Effector memory CD4-positive, alpha-beta T cell (primary cell): ENCODE results near the gene ZNF70.
A peak's percentile ranks its signal among the peaks of the same experiment; 100 is the strongest.

Source experiments
- DNase-seq, 3 donors: peaks; one replicate each; pipeline ENCODE4 v3.0.0-alpha.2; 2020
- H3K27ac ChIP-seq: 2 replicates; pipeline ENCODE4 v1.7.0; 2013; ENCODE audit warnings: mild to moderate bottlenecking, low read length, moderate library complexity; ENCODE audit not compliant: insufficient read depth, poor library complexity, severe bottlenecking
- H3K27me3 ChIP-seq: replicated peaks from 2 replicates; pipeline ENCODE4 v1.7.0; 2013; ENCODE audit warnings: mild to moderate bottlenecking, low read length; ENCODE audit not compliant: insufficient read depth, control insufficient read depth, poor library complexity, severe bottlenecking
- H3K36me3 ChIP-seq: 2 replicates; pipeline ENCODE4 v1.7.0; 2013; ENCODE audit warnings: mild to moderate bottlenecking, low read length, moderate library complexity; ENCODE audit not compliant: control insufficient read depth, insufficient read depth
- H3K4me1 ChIP-seq: 2 replicates; pipeline ENCODE4 v1.7.0; 2013; ENCODE audit warnings: low read length, mild to moderate bottlenecking; ENCODE audit not compliant: control insufficient read depth, insufficient read depth, poor library complexity, severe bottlenecking
- H3K4me3 ChIP-seq: 2 replicates; pipeline ENCODE4 v1.7.0; 2013; ENCODE audit warnings: low read length, low read depth, mild to moderate bottlenecking; ENCODE audit not compliant: insufficient read depth, poor library complexity, severe bottlenecking
- H3K9me3 ChIP-seq: 2 replicates; pipeline ENCODE4 v1.7.0; 2013; ENCODE audit warnings: mild to moderate bottlenecking, low read length, moderate library complexity; ENCODE audit not compliant: control insufficient read depth

The ZNF70 gene

DNA sequence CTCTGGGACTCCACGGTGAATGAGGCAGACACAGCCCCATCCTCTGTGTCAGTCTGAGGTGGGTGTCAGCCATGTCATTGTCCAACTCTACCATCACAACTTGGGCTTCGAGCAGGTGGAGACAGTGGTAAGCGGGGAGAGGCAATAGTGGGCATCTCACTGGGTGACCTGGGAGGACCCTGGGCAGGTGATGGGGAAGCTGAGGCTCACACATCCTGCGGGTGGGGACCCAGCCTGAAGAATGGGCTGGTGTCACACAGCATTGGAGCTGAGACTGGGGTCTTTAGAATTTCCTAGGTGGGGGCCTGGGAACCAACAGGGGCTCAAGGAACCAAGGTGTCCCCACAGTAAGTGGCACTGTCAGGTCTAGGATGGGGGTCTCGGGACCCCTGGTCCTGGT is 28.8 kb upstream of the ZNF70 start:
- no peaks in the 10 kb centered on the region for H3K9me3 ChIP-seq
- H3K4me3 ChIP-seq: no peak overlapping the region
- no peaks in the 10 kb centered on the region for H3K27me3 ChIP-seq
- no peaks in the 10 kb centered on the region for H3K4me1 ChIP-seq
- no peak for DNase-seq
- no peaks in the 10 kb centered on the region for H3K36me3 ChIP-seq
- no peak overlapping the region for H3K27ac ChIP-seq

DNA sequence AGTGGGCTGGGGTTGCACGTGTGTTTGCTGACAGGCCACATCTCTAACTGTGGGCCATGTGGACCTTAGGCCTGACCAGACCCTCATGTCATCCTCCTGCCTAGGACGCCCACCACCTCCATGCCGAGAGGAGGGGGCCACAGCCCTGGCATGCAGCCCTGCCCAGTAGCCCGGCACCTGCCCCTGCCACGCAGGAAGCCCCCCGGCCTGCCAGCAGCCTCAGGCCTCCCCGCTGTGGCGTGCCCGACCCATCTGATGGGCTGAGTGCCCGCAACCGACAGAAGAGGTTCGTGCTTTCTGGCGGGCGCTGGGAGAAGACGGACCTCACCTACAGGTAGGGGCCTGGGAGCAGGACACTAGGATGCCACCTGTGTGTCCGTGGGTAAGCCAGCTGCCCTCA is 28.2 kb upstream of the ZNF70 start:
- no peaks in the 10 kb centered on the region for H3K4me1 ChIP-seq
- H3K9me3 ChIP-seq: no peaks in the 10 kb centered on the region
- H3K27ac ChIP-seq: no peak overlapping the region
- H3K4me3 ChIP-seq: no peak overlapping the region
- no peaks in the 10 kb centered on the region for H3K36me3 ChIP-seq
- DNase-seq: no peak
- H3K27me3 ChIP-seq: no peaks in the 10 kb centered on the region

DNA sequence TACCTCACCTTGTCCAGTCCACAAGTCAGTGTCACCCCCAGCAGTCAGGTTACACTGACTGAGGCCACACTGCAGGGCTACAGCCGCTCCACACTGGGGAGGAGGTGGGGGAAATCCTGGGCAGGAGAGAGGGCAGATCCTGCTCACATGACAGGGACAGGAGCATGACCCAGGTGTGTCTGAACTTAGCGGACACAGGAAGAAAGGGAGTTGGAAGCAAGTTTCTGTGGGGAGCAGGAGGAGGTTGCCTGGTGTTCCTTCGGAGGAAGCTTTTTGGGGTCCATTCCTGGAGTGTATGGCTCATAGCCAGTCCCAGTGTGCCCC is 27.6 kb upstream of the ZNF70 start:
- Histone ChIP-seq H3K9me3 (no peaks in the 10 kb centered on the region), H3K36me3 (no peaks in the 10 kb centered on the region), H3K27me3 (no peaks in the 10 kb centered on the region), H3K4me1 (no peaks in the 10 kb centered on the region), H3K27ac (no peak overlapping the region), H3K4me3 (no peak overlapping the region)
- no peak for DNase-seq

DNA sequence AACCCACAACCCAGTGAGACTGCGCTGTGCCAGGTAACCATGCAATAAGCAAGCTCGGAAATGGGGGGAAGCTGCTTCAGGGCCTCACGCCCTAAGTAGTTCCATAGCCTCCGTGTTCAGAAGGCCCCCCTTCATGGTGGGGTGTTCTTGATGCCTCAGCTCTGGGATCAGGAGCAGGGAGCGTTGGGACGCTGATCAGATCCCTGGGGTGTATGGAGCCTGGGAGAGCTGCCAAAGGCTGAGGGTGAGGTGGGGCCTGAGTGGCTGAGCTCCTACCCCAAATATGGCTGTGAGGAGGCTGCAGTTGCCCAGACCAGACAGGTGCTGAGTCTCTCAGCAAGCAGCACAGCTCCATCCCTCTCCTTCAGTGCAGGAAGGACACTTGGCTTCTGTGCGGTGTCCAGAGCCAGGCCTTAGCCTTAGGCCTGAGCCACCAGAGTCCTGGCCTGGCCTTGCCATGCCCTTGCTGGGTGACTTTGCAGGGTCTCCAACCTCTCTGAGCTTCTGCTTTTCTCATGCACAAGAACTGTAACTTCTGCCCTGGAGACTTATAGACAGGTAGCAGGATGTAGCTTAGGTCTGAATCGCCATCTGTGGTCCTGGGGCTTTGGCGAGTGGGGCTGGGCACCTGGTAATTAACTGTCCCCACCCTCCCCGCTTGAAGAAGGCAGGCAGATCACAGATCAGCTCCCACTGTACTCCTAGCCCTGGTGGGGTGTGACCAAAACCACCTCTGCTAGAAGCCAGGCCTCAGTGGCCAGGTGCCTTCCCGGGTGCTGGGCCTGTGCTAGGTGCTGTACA is 27.1 kb upstream of the ZNF70 start:
- no peaks in the 10 kb centered on the region for H3K9me3 ChIP-seq
- no peak overlapping the region for H3K27ac ChIP-seq
- no peaks in the 10 kb centered on the region for H3K27me3 ChIP-seq
- H3K4me3 ChIP-seq: no peak overlapping the region
- no peak for DNase-seq
- H3K4me1 ChIP-seq: no peaks in the 10 kb centered on the region
- H3K36me3 ChIP-seq: no peaks in the 10 kb centered on the region

DNA sequence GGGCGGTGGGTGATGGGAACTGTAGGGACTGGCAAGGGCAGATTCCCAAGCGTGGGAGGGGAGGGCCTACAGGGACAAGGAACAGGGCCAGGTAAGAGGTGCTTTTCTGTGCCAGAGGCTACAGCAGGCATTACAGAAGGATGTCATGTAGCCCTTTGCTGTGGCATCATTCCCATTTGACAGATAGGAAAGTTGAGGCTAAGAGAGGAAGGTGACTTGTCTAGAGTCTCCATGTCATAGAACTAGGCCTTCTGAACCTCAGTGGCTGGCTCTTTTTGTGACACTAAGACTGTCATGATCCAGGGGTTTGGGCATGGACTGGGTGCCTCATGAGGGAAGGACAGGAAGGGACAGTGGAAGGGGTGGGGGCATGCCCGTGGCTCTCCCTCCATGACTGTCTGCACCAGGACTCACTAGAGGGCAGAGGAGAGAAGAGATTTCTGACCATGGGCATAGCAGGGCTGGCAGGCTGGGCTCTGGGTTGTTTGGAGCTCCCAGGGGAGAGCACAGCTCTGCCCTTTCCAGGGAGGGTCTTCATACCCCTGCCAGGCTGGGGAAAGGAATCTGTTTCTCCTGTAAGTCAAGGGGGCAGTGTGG is 25.0 kb upstream of the ZNF70 start:
- Histone ChIP-seq H3K27ac (no peak overlapping the region), H3K36me3 (no peaks in the 10 kb centered on the region), H3K4me1 (peaks cover 10% of the 10 kb centered on the region), H3K9me3 (no peaks in the 10 kb centered on the region), H3K27me3 (no peaks in the 10 kb centered on the region), H3K4me3 (no peak overlapping the region)
- no peak for DNase-seq

DNA sequence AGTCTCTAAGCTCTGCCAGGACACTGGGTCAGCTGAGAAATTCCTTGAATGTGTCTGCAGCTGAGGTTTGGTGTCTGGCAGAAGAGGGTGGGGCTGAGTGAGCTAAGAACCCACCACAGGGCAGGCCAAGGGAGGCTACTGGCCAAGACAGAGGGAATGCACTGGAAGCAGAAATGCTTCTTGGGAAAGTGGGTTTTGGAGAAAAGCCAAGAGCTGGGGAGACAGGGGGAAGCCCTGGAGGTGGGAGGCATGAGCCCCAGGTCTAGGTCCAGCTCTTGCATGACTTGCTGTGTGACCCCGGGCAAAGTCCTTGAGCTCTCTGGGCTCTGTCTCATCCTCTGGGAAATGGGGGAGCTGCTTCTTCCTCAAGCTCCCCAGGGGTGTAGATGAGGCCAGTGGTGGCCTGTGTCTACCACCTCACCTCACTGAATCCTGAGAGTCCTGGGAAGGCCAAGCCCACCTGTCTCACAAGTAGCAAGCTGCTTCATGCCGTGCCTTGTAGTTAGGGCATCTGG is 24.1 kb upstream of the ZNF70 start:
- Histone ChIP-seq H3K36me3 (no peaks in the 10 kb centered on the region), H3K9me3 (no peaks in the 10 kb centered on the region), H3K27me3 (no peaks in the 10 kb centered on the region), H3K4me1 (peaks cover 10% of the 10 kb centered on the region), H3K4me3 (no peak overlapping the region), H3K27ac (no peak overlapping the region)
- no peak for DNase-seq

DNA sequence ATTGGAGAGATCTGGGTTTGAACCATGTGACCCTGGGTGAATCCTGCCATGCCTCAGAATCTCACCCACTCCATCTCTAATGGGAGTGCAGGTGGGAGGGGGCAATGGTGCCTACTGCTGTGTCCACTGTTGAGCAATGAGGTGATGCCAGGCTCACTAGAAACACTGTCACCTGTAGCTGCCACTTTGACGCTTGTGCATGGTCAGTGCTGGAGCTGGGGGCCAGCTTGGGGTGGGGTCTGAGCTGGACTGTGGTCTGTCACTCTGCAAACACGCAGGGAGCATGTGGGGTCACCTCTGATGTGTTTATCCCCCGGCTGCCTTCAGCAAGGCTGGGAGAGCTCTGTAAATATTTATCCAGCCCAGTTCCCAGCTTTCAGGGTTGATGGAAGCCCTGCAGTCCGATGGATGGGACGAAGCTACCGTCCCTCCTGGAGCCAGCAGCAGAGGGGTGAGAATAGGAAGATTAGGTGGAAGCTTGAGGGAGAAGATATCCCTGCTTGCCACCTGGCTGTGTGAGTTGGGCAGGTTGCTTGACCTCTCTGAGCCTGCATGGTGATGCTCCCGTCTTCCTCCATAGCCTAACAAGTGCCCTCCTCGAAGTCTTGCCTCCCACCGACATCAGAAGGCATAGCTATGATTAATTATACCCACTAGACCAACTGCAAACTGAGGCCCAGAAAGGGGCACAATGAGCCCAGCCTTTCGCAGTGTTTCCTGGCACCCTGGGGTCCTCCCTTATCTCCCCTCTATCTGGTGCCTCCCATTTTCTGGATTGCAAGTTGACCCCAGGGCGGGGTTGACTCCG is 23.4 kb upstream of the ZNF70 start:
- Histone ChIP-seq H3K9me3 (no peaks in the 10 kb centered on the region), H3K36me3 (no peaks in the 10 kb centered on the region), H3K27ac (no peak overlapping the region), H3K4me3 (no peak overlapping the region), H3K4me1 (peaks cover 10% of the 10 kb centered on the region), H3K27me3 (no peaks in the 10 kb centered on the region)
- no peak for DNase-seq

DNA sequence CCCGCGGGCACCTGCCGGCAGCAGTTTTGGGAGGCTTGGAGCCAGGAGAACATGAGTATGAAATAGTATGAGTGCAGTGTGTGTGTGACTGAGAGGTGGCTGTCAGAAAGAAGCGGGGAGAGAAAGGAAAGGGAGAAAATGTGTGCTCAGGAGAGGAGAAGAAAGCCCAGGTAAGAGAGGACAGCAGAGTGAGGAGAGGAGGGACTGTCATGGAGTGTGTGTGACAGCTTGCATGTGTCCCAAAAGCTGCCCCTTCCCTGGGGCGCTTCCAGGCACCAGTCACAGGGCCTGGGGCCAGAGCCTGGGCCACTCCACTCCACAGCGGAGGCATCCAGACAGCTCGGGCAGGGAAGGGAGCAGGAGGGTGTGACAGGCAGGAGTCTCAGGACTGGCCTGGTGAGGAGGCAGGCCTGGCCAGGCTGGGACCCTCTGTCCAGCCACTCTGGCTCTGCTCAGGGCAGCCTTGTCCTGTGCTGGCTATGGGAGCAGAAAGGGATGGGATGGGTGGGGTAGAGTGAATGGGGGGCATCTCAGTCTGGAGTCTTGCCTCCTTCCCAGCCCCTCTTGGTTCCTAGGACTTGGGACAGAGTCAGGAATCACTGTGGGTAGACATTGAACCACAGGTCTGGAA is 22.7 kb upstream of the ZNF70 start:
- peaks cover 10% of the 10 kb centered on the region for H3K4me1 ChIP-seq
- H3K27ac ChIP-seq: no peak overlapping the region
- H3K27me3 ChIP-seq: no peaks in the 10 kb centered on the region
- H3K36me3 ChIP-seq: no peaks in the 10 kb centered on the region
- H3K9me3 ChIP-seq: no peaks in the 10 kb centered on the region
- no peak overlapping the region for H3K4me3 ChIP-seq
- DNase-seq: no peak

DNA sequence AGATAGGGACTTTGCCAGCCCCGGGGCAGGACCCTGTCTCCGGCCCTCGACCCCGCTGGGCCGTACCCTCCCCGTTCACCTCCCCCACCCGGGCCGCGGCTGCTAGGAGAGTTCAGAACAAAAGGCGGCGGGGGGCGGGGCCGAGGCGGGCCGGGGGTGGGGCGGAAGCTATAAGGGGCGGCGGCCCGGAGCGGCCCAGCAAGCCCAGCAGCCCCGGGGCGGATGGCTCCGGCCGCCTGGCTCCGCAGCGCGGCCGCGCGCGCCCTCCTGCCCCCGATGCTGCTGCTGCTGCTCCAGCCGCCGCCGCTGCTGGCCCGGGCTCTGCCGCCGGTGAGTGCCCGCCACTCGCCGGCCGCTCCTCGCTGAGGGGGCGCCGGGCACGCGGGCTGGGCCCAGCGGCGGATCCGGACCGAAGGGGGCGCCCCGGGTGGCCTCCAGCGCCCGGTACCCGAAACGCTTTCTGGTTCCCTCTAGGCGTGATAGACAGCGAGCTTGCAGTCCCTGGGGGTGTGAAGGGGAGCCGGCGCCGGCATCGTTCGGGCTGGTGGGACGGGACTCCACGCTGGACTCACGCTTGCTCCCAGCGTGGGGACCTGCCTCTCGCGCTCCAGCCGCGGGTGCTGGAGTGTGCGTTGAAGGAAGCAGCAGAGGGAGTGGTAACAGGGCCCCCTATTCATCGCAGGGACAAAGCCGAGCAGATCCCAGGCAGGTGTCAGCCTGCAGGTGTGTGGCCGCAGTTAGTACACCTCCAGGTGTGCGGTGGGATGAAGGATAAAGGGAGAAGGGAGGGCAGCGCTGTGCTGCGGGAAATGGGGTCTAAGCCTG is 21.9 kb upstream of the ZNF70 start, which contains the start of gene MMP11:
Gene MMP11 (plus strand): TSS at position 201 of the 825 bp plus-strand sequence. CDS start 22 bp downstream, at position 223.
- H3K36me3 ChIP-seq: no peaks in the 10 kb centered on the region
- peaks cover 16% of the 10 kb centered on the region for H3K4me1 ChIP-seq
- DNase-seq: peak; percentile 19 to 38 (median 31)
- H3K4me3 ChIP-seq: peak within 1 kb of the TSS; percentile 42
- H3K27ac ChIP-seq: no peak within 1 kb of the TSS
- H3K9me3 ChIP-seq: no peaks in the 10 kb centered on the region
- no peaks in the 10 kb centered on the region for H3K27me3 ChIP-seq
